ENCODE measurements around the gene HAUS1. TPM values are rescaled to one million over a fixed set of nuclear protein-coding genes. Genes with fewer than 3 reads are reported as not detected.
A peak's percentile ranks its signal among the peaks of the same experiment; 100 is the strongest.

HAUS1 gene
- total and polyA plus RNA-seq, 4 donors: 4.5 to 17.9 (median 6.5) TPM

GRCh38 chr18:46096651-46097300 is 7.4 kb upstream of the HAUS1 start:
- TF ChIP-seq RAD21 (IDR thresholded peaks at IDR 0.05): no peak
- TF ChIP-seq NR2F2 (IDR thresholded peaks at IDR 0.05): no peak
- TF ChIP-seq EGR1 (IDR thresholded peaks at IDR 0.05; ENCODE audit: low read depth in 2 of 2): no peak
- no peak for TF ChIP-seq REST (IDR thresholded peaks at IDR 0.05)
- no peak for TF ChIP-seq CTCF (IDR thresholded peaks at IDR 0.05; ENCODE audit: low read depth, low read length, missing input control)
- TF ChIP-seq JUND (IDR thresholded peaks at IDR 0.05): no peak
- no peak for TF ChIP-seq RXRA (IDR thresholded peaks at IDR 0.05)
- no peak for TF ChIP-seq ZBTB33 (IDR thresholded peaks at IDR 0.05)
- no peak for TF ChIP-seq FOXA1 (IDR thresholded peaks at IDR 0.05)
- no peak for TF ChIP-seq ATF3 (IDR thresholded peaks at IDR 0.05)
- TF ChIP-seq YY1 (IDR thresholded peaks at IDR 0.05): no peak
- no peak for TF ChIP-seq SP1 (IDR thresholded peaks at IDR 0.05)
- TF ChIP-seq FOXA2 (IDR thresholded peaks at IDR 0.05): no peak
- TF ChIP-seq HNF4G (IDR thresholded peaks at IDR 0.05): no peak
- no peak for TF ChIP-seq TAF1 (conservative IDR thresholded peaks at IDR 0.05)
- no peak for TF ChIP-seq MAX (IDR thresholded peaks at IDR 0.05)
- Histone ChIP-seq H3K36me3 (ENCODE audit: control insufficient read depth in 4 of 4, insufficient read depth in 3 of 4, low read depth in 1 of 4, low read length in 3 of 4) (peaks cover 0 to 11% (median 3%) of the 10 kb centered on the region in 4 donors), H3K4me3 (ENCODE audit: low read depth in 1 of 3, low read length in 3 of 3) (peak overlapping the region; percentile 90 to 100 (median 94)), H3K9me3 (ENCODE audit: control insufficient read depth in 4 of 4, low read length in 3 of 4) (no peaks in the 10 kb centered on the region), H3K4me1 (ENCODE audit: control insufficient read depth in 4 of 4, insufficient read depth in 4 of 4, low read length in 3 of 4) (peaks cover 2 to 15% (median 9%) of the 10 kb centered on the region in 4 donors), H3K27ac (ENCODE audit: low read depth in 1 of 2, low read length in 2 of 2) (peak overlapping the region; percentile 84 to 92), H3K27me3 (ENCODE audit: control insufficient read depth in 4 of 4, insufficient read depth in 4 of 4, low read length in 3 of 4) (no peaks in the 10 kb centered on the region), H3K9ac (ENCODE audit: low read depth in 1 of 2, low read length in 2 of 2) (peak overlapping the region; percentile 81 to 87)
- no peak for DNase-seq (ENCODE audit: low spot score)
- 27% methylated on average over 22 of the region's 22 CpGs for WGBS
